SW480 (cell line): ENCODE results near the gene YTHDF2.

Source experiments
- DNase-seq: peaks from one replicate; pipeline ENCODE4 v3.0.0-alpha.2; 2016; ENCODE audit warnings: low spot score

The YTHDF2 gene

GRCh38 chr1:28801461-28801860 is 64.7 kb downstream of the YTHDF2 start:
- no peak for DNase-seq

- DNase-seq, result no peak
Observed at GRCh38 chr1:28803051-28803450, 66.3 kb downstream of the YTHDF2 start.

DNA sequence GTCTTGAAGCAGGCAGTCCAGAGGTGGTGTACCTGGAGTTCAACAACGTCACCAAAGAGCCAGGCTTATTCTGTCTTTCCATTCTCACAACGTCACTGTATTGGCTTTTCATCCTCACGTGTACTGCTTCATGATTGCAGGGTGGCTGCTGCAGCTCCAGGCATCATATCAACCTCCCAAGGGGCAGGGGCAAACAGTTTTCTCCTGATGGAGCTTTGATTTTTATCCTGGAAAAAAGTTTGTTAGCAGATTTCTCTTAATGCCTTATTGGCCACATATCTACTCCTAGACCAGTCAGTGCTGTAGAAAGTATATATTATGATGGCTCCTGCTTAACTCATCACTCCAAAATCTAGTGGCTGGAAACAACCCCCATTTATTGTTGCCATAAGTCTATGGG is 66.9 kb downstream of the YTHDF2 start:
- no peak for DNase-seq

DNA sequence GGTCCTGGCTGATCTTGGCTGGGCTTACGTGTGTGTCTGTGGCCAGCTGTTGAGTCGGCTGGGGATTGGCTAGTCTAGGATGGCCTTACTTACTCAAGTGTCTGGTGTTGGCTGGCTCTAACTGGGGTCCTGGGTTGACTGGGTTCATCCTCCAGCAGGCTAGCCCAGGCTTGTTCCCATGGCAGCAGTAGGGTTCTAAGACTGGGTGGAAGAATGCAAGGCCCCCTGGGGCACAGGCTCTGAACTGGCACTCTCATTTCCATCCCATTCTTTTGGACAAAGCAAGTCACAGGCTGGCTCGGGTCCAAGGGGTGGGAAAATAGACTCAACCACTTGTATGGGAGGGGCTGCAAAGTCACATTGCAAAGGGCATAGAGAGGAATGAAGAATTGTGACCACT is 67.3 kb downstream of the YTHDF2 start:
- no peak for DNase-seq

DNA sequence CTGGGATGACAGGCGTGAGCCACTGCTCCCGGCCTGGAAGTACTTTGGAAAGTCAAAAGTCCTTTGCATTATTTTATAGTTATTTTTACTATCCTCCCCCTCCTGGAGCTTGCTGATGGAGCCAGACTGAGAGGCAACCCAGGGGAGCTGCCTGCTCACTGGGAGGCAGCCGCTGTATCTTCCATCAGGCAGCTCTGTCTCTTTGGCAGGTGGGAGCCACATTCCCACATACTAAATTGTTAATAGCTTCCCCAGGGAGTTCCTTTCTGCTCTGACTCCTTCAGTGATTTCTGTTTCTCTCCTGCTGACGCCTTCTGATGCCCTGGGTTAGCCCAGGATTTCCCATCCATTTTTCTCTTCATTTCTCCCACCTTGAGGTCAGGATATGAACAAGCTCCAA is 70.3 kb downstream of the YTHDF2 start:
- no peak for DNase-seq

GRCh38 chr1:28807986-28808385 is 71.2 kb downstream of the YTHDF2 start:
- no peak for DNase-seq

- no peak for DNase-seq
Observed at GRCh38 chr1:28811369-28811765, 74.6 kb downstream of the YTHDF2 start.

- DNase-seq, result no peak
Observed at GRCh38 chr1:28811766-28812668, 75.3 kb downstream of the YTHDF2 start, which contains the start of gene OPRD1. Gene OPRD1 (plus strand): TSS chr1:28812170. CDS start chr1:28812384, 214 bp downstream.

- no peak for DNase-seq
Observed at GRCh38 chr1:28812669-28813468, 76.1 kb downstream of the YTHDF2 start.

GRCh38 chr1:28813931-28814465 is 77.3 kb downstream of the YTHDF2 start:
- DNase-seq, result no peak

- no peak for DNase-seq
Observed at GRCh38 chr1:28815533-28816185, 78.9 kb downstream of the YTHDF2 start.

DNA sequence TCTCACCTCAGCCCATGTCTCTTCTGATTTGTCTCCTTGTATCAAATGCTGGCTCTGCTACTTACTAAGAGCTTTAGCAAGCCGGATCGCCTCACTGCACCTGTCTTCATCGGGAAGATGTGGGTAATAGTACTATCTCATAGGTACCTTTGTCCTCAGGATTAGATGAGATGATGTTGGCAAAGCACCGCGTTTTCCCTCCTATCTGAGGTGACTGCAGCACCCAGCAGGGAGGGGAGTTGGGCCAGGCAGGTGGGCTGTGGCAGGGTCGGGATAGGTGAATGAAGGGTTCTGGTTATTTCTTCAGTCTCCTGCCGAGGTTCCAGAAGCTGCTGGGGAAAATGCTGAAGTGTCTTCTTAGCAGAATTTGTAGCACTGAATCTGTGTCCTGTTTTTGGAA is 80.4 kb downstream of the YTHDF2 start:
- no peak for DNase-seq

DNA sequence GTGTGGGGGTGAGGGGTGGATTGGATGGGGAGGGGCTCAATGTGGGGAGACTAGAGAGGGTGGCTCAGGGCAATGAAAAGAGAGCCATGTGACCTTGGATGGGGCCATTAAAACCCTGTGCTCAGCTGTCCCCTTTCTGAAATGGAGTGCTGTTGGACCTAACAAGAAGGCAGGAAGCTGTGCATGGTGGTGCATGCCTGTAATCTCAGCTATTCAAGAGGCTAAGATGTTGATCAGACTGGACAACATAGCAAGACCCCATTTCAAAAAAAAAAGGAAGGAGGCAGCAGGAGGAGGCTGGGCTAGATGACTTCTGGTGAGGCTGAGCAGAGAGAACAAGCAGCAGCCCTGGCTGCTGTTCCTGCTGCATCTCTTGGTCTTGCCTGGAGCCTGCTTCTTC is 82.3 kb downstream of the YTHDF2 start:
- DNase-seq, result no peak
